RWPE2 (cell line): ENCODE results near the gene SETBP1.
A peak's percentile ranks its signal among the peaks of the same experiment; 100 is the strongest.

Experiments
- ATAC-seq: fragments of 200-7000 bp; cut with Tn5 transposase; 3 replicates; pipeline ENCODE4 v1.9.1; 2021; ENCODE audit warnings: low read depth
- DNase-seq: peaks from one replicate; pipeline ENCODE4 v3.0.0-alpha.2; 2020; ENCODE audit warnings: low spot score
- H3K27ac ChIP-seq: fragments of 450-650 bp; 2 replicates; pipeline ENCODE4 v1.5.1; 2017; ENCODE audit warnings: mild to moderate bottlenecking; ENCODE audit not compliant: poor library complexity, severe bottlenecking
- H3K27me3 ChIP-seq: fragments of 250-450 bp; sonication (Bioruptor Pico); 2 replicates; pipeline ENCODE4 v1.5.1; 2021; ENCODE audit warnings: mild to moderate bottlenecking, moderate library complexity; ENCODE audit not compliant: insufficient read depth, poor library complexity, severe bottlenecking
- H3K36me3 ChIP-seq: fragments of 250-450 bp; sonication (Bioruptor Pico); 2 replicates; pipeline ENCODE4 v1.5.1; 2020; ENCODE audit warnings: low read depth, mild to moderate bottlenecking, moderate library complexity
- H3K4me1 ChIP-seq: fragments of 250-450 bp; sonication (Bioruptor Pico); 2 replicates; pipeline ENCODE4 v1.5.1; 2021; ENCODE audit warnings: mild to moderate bottlenecking, moderate library complexity; ENCODE audit not compliant: insufficient read depth, poor library complexity, severe bottlenecking
- H3K4me3 ChIP-seq: fragments of 250-450 bp; sonication (Bioruptor Pico); 2 replicates; pipeline ENCODE4 v1.5.1; 2021; ENCODE audit warnings: mild to moderate bottlenecking, moderate library complexity; ENCODE audit not compliant: severe bottlenecking
- H3K9me3 ChIP-seq: fragments of 250-450 bp; sonication (Bioruptor Pico); 2 replicates; pipeline ENCODE4 v1.5.1; 2021; ENCODE audit warnings: mild to moderate bottlenecking, moderate library complexity; ENCODE audit not compliant: severe bottlenecking
- TF ChIP-seq, protein P1 (sequence below): fragments of 450-650 bp; IDR thresholded peaks from one replicate; pipeline ENCODE4 v1.5.1; 2017; ENCODE audit warnings: mild to moderate bottlenecking, moderate library complexity; ENCODE audit not compliant: poor library complexity, severe bottlenecking

SETBP1 gene

GRCh38 chr18:44786257-44786656 is 105.6 kb downstream of the SETBP1 start:
- Histone ChIP-seq H3K27me3 (no peaks in the 10 kb centered on the region), H3K4me1 (peaks cover 16% of the 10 kb centered on the region), H3K4me3 (no peak overlapping the region), H3K27ac (no peak overlapping the region), H3K36me3 (no peaks in the 10 kb centered on the region), H3K9me3 (no peaks in the 10 kb centered on the region)
- DNase-seq (no peak), ATAC-seq (no peak)
- TF ChIP-seq, protein P1, sequence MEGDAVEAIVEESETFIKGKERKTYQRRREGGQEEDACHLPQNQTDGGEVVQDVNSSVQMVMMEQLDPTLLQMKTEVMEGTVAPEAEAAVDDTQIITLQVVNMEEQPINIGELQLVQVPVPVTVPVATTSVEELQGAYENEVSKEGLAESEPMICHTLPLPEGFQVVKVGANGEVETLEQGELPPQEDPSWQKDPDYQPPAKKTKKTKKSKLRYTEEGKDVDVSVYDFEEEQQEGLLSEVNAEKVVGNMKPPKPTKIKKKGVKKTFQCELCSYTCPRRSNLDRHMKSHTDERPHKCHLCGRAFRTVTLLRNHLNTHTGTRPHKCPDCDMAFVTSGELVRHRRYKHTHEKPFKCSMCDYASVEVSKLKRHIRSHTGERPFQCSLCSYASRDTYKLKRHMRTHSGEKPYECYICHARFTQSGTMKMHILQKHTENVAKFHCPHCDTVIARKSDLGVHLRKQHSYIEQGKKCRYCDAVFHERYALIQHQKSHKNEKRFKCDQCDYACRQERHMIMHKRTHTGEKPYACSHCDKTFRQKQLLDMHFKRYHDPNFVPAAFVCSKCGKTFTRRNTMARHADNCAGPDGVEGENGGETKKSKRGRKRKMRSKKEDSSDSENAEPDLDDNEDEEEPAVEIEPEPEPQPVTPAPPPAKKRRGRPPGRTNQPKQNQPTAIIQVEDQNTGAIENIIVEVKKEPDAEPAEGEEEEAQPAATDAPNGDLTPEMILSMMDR, result no peak

GRCh38 chr18:44786688-44787087 is 106.0 kb downstream of the SETBP1 start:
- ATAC-seq, result no peak
- Histone ChIP-seq H3K27me3 (no peaks in the 10 kb centered on the region), H3K4me3 (no peak overlapping the region), H3K27ac (no peak overlapping the region), H3K9me3 (no peaks in the 10 kb centered on the region), H3K4me1 (peaks cover 16% of the 10 kb centered on the region), H3K36me3 (no peaks in the 10 kb centered on the region)
- TF ChIP-seq, protein P1, result no peak
- no peak for DNase-seq

GRCh38 chr18:44788334-44788733 is 107.6 kb downstream of the SETBP1 start:
- no peak for ATAC-seq
- no peak overlapping the region for H3K4me3 ChIP-seq
- H3K27ac ChIP-seq, result peak overlapping the region; percentile 56
- no peaks in the 10 kb centered on the region for H3K27me3 ChIP-seq
- DNase-seq, result no peak
- no peaks in the 10 kb centered on the region for H3K9me3 ChIP-seq
- TF ChIP-seq, protein P1, result no peak
- H3K36me3 ChIP-seq, result no peaks in the 10 kb centered on the region
- H3K4me1 ChIP-seq, result peaks cover 16% of the 10 kb centered on the region

- ATAC-seq (peak; percentile 83), DNase-seq (no peak)
- no peaks in the 10 kb centered on the region for H3K36me3 ChIP-seq
- TF ChIP-seq, protein P1, result no peak
- H3K9me3 ChIP-seq, result no peaks in the 10 kb centered on the region
- no peak overlapping the region for H3K4me3 ChIP-seq
- no peaks in the 10 kb centered on the region for H3K27me3 ChIP-seq
- H3K4me1 ChIP-seq, result peaks cover 16% of the 10 kb centered on the region
- H3K27ac ChIP-seq, result peak overlapping the region; percentile 56
These were observed 109.0 kb downstream of the SETBP1 start for GRCh38 chr18:44789710-44790109.

GRCh38 chr18:44790860-44791259 is 110.2 kb downstream of the SETBP1 start:
- H3K27me3 ChIP-seq, result no peaks in the 10 kb centered on the region
- no peaks in the 10 kb centered on the region for H3K9me3 ChIP-seq
- H3K36me3 ChIP-seq, result no peaks in the 10 kb centered on the region
- H3K27ac ChIP-seq, result no peak overlapping the region
- peaks cover 16% of the 10 kb centered on the region for H3K4me1 ChIP-seq
- no peak overlapping the region for H3K4me3 ChIP-seq
- ATAC-seq (no peak), DNase-seq (no peak)
- TF ChIP-seq, protein P1, result no peak
